ENCODE data around the gene ZDHHC1. TPM values are rescaled to one million over a fixed set of nuclear protein-coding genes. Genes with fewer than 3 reads are reported as not detected.
A peak's percentile ranks its signal among the peaks of the same experiment; 100 is the strongest.

ZDHHC1 gene
- total and polyA plus RNA-seq, 2 of the 13 experiments (the other 11 are each of a cell fraction or from before 2014, with no cell fraction given): 0.51 to 1.1 TPM

DNA sequence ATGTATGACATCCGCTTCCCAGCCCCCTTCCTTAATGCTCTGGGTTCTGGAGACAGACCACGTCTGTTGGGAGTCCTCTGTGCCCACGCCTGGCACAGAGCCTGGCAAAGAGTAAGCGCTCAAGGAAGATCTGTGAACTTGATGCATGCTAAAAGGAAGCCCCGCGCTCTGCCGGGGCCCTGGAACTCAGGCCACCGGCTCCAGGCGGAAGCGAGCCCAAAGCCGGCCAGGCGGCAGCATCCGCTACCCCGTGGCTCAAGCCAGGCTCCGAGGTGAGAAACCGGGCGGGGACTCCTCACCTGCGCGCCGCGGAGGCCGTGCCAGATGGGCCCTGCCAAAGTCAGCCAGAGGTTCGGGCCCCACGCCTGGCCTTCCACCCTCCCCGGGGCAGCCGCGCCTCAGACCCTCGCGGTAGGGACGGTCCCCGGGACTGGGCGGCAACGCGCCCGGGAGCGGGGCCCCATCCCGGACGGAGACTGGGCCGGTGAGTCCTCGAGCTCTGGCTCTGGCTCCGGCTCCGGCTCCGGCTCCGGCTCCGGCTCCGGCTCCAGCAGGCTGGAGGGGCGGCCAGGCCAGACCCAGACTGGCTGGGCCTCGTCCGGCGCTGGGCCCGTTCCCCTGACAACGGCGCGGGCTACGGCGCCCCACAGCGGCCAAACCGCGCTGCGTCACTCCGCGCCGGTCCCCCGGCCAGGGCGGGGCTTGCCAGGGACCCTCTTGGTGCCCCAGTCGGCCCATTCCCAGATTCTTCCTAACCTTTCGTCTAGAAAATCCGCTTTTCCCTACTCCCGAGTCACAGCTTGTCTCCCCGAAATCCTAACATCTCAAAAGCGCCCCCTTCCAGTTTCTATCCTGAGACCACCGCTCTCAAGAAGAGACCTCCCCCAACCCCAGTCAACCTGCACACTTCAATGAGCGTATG, at the start of gene ZDHHC1 (continued):
- peak; percentile 86 for TF ChIP-seq CERS6 (CRISPR knock-in tag; IDR thresholded peaks at IDR 0.05)
- TF ChIP-seq RARG (CRISPR knock-in tag; IDR thresholded peaks at IDR 0.05; ENCODE audit: low read depth): no peak
- TF ChIP-seq BRCA1 (CRISPR knock-in tag; IDR thresholded peaks at IDR 0.05): peak; percentile 68; the same call in 1 of the 2 replicates
- peak; percentile 71; the same call in 1 of the 2 replicates for TF ChIP-seq ZNF747 (CRISPR knock-in tag; IDR thresholded peaks at IDR 0.05; ENCODE audit: borderline replicate concordance)
- TF ChIP-seq NFAT5 (CRISPR knock-in tag; IDR thresholded peaks at IDR 0.05): peak; percentile 91
- peak; percentile 90 for TF ChIP-seq PBX3 (CRISPR knock-in tag; IDR thresholded peaks at IDR 0.05; ENCODE audit: borderline replicate concordance)
- TF ChIP-seq SAP130 (CRISPR knock-in tag; IDR thresholded peaks at IDR 0.05; ENCODE audit: low read depth): peak; percentile 83
- TF ChIP-seq, protein P1, sequence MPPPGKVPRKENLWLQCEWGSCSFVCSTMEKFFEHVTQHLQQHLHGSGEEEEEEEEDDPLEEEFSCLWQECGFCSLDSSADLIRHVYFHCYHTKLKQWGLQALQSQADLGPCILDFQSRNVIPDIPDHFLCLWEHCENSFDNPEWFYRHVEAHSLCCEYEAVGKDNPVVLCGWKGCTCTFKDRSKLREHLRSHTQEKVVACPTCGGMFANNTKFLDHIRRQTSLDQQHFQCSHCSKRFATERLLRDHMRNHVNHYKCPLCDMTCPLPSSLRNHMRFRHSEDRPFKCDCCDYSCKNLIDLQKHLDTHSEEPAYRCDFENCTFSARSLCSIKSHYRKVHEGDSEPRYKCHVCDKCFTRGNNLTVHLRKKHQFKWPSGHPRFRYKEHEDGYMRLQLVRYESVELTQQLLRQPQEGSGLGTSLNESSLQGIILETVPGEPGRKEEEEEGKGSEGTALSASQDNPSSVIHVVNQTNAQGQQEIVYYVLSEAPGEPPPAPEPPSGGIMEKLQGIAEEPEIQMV (CRISPR knock-in tag; IDR thresholded peaks at IDR 0.05; ENCODE audit: low read depth): 0 out of 2 replicates have a peak, but pooled peaks have one; percentile 27
- TF ChIP-seq YEATS4 (CRISPR knock-in tag; IDR thresholded peaks at IDR 0.05; ENCODE audit: borderline replicate concordance): peak; percentile 59; the same call in 1 of the 2 replicates
- TF ChIP-seq ZBTB43 (CRISPR knock-in tag; conservative IDR thresholded peaks at IDR 0.05): peak; percentile 60
- TF ChIP-seq ZNF841 (CRISPR knock-in tag; IDR thresholded peaks at IDR 0.05; ENCODE audit: borderline replicate concordance): no peak
- no peak for TF ChIP-seq ZNF329 (CRISPR knock-in tag; IDR thresholded peaks at IDR 0.05; ENCODE audit: low read depth)
- no peak for TF ChIP-seq CREM (IDR thresholded peaks at IDR 0.05)
- TF ChIP-seq CREM (CRISPR knock-in tag; IDR thresholded peaks at IDR 0.05): peak; percentile 23; the same call in 1 of the 2 replicates
- 0 out of 2 replicates have a peak, but pooled peaks have one; percentile 10 for TF ChIP-seq THRA (CRISPR knock-in tag; IDR thresholded peaks at IDR 0.05; ENCODE audit: borderline replicate concordance)
- TF ChIP-seq ZNF790 (CRISPR knock-in tag; IDR thresholded peaks at IDR 0.05; ENCODE audit: borderline replicate concordance): no peak

All from HepG2 (cell line).